ENCODE results near the gene KRTAP23-1. TPM values are rescaled to one million over a fixed set of nuclear protein-coding genes. Genes with fewer than 3 reads are reported as not detected.

Gene KRTAP23-1
- total and polyA plus RNA-seq, 9 donors = not detected

DNA sequence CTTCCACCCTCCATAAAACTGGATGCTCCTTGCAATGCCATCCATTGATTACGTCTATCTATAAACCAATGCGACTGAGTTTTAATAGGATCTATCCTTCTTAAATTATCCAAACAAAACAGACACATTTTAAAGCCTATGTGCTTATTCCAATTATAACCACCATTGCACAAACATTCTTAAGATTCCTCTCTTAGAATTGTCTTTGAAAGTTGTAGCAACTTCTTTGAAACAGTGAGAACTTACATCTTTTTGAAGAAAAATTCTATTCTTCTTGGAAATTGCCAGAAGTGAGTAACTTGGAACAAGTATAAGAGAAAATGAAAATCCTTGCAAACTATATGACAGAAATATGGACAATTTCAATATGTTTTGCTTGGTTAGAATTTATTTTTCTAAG lies 28.2 kb downstream of the KRTAP23-1 start, which contains the start of gene KRTAP26-1:
TSS of gene KRTAP26-1 (minus strand) at position 101 of the 400 bp plus-strand sequence. CDS start 280 bp downstream, outside the sequence.
- Histone ChIP-seq H3K9me3 (no peaks in the 10 kb centered on the region), H3K27ac (no peak within 1 kb of the TSS), H3K4me3 (no peak within 1 kb of the TSS), H3K4me1 (ENCODE audit: insufficient read depth) (no peaks in the 10 kb centered on the region), H3K36me3 (no peaks in the 10 kb centered on the region), H3K27me3 (no peaks in the 10 kb centered on the region)
- DNase-seq = no peak
- intact Hi-C loops (cut with DNase I) = no loop called here
- TF ChIP-seq, protein P1, sequence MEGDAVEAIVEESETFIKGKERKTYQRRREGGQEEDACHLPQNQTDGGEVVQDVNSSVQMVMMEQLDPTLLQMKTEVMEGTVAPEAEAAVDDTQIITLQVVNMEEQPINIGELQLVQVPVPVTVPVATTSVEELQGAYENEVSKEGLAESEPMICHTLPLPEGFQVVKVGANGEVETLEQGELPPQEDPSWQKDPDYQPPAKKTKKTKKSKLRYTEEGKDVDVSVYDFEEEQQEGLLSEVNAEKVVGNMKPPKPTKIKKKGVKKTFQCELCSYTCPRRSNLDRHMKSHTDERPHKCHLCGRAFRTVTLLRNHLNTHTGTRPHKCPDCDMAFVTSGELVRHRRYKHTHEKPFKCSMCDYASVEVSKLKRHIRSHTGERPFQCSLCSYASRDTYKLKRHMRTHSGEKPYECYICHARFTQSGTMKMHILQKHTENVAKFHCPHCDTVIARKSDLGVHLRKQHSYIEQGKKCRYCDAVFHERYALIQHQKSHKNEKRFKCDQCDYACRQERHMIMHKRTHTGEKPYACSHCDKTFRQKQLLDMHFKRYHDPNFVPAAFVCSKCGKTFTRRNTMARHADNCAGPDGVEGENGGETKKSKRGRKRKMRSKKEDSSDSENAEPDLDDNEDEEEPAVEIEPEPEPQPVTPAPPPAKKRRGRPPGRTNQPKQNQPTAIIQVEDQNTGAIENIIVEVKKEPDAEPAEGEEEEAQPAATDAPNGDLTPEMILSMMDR (IDR thresholded peaks at IDR 0.05) = no peak
- no peak for TF ChIP-seq POLR2A (IDR thresholded peaks at IDR 0.05)
- TF ChIP-seq EP300 (IDR thresholded peaks at IDR 0.05) = no peak
- 81 to 89% (median 82%) methylated on average over 2 of the region's 2 CpGs for WGBS, 3 donors

DNA sequence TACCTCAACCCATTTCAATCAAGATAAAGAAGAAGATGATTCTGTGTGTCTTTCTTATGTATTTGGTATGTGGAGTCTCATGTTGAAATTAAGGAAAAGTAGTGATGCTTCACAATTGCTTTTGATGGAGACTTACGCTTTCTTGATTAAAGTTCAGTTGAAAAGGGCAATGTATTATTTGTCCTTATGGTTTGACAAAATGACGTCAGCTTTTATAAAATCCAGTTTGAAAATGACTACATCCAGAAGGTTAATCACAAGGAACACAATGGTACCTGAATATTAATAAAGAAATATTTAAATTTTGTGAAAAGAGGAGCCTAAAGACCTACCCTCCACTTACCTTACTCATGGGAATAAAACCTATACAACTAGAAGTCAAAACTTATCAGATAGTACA lies 32.7 kb downstream of the KRTAP23-1 start:
- no peak for TF ChIP-seq POLR2A (IDR thresholded peaks at IDR 0.05)
- no peak for TF ChIP-seq EP300 (IDR thresholded peaks at IDR 0.05)
- TF ChIP-seq, protein P1 (IDR thresholded peaks at IDR 0.05) = no peak
- 89 to 96% (median 93%) methylated on average over 2 of the region's 2 CpGs for WGBS, 3 donors

DNA sequence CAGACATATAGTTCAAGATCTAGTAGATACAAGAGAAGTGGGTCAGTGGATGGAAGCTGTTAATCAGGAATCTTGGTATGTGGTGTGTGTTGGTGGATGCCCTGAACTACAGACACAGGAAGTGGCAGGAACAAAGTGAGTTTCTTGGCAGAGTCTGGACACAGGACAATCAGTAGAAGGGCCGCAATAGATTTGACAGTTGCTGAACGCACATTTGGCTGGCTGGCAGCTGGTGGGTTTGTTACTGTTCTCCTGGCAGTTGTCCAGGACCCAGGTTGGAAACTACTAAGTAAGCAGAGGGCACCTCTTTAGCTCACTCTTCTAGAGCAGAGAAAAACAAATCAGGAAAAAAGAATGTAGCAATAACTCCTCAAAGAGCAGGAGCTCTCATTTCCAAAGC lies 41.5 kb downstream of the KRTAP23-1 start:
- H3K4me3 ChIP-seq = no peak overlapping the region
- H3K27ac ChIP-seq = no peak overlapping the region
- 32 to 50% (median 37%) methylated on average over 2 of the region's 2 CpGs for WGBS, 3 donors
- no peaks in the 10 kb centered on the region for H3K9me3 ChIP-seq
- H3K27me3 ChIP-seq = no peaks in the 10 kb centered on the region
- TF ChIP-seq, protein P1 (IDR thresholded peaks at IDR 0.05) = no peak
- TF ChIP-seq EP300 (IDR thresholded peaks at IDR 0.05) (no peak), POLR2A (IDR thresholded peaks at IDR 0.05) (no peak)
- intact Hi-C loops (cut with DNase I) = no loop called here
- no peaks in the 10 kb centered on the region for H3K36me3 ChIP-seq
- no peaks in the 10 kb centered on the region for H3K4me1 ChIP-seq (ENCODE audit: insufficient read depth)
- no peak for DNase-seq

More for the DNA sequence above, 32.7 kb downstream of the KRTAP23-1 start:
- no peak for DNase-seq
- Histone ChIP-seq H3K27ac (no peak overlapping the region), H3K4me3 (no peak overlapping the region), H3K27me3 (no peaks in the 10 kb centered on the region), H3K4me1 (ENCODE audit: insufficient read depth) (no peaks in the 10 kb centered on the region), H3K36me3 (no peaks in the 10 kb centered on the region), H3K9me3 (no peaks in the 10 kb centered on the region)
- intact Hi-C loops (cut with DNase I) = no loop called here

DNA sequence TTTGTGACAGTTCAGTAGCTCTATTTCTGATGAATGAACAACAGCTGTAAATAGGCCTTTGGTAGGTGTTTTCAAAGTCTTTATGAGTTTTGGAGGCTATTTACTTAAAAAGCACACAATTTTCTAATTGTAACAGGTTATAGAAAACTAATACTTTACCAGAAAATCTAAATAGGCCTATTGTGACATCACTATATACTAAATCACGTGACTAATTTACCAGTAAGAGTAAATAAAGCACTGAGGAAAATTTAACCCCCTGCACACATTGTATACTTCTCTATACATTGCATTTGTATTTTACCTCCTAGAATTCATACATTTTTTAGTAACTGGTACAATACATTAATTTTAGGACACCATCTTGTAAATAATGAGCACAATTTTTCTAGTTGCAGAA lies 43.3 kb downstream of the KRTAP23-1 start:
- no peak for DNase-seq
- H3K4me3 ChIP-seq = no peak overlapping the region
- H3K27me3 ChIP-seq = no peaks in the 10 kb centered on the region
- TF ChIP-seq, protein P1 (IDR thresholded peaks at IDR 0.05) = no peak
- TF ChIP-seq EP300 (IDR thresholded peaks at IDR 0.05) (no peak), POLR2A (IDR thresholded peaks at IDR 0.05) (no peak)
- H3K36me3 ChIP-seq = no peaks in the 10 kb centered on the region
- intact Hi-C loops (cut with DNase I) = no loop called here
- no peak overlapping the region for H3K27ac ChIP-seq
- 33 to 43% (median 33%) methylated on average over 1 of the region's 1 CpG for WGBS, 3 donors
- no peaks in the 10 kb centered on the region for H3K9me3 ChIP-seq
- H3K4me1 ChIP-seq (ENCODE audit: insufficient read depth) = no peaks in the 10 kb centered on the region

Small RNA genes within 50 kb of the gene (microRNA-seq; reads per million reads assigned to microRNA genes)
- gene MIR4327 = 0 reads per million in 3 donors

Small RNA genes within 50 kb of the gene (small RNA-seq; reads per million reads assigned to genes)
- gene KRTAP23-1 = not detected
- not detected for gene MIR4327

Other genes starting within 250 kb of the KRTAP23-1 start
- not detected for gene CLDN17, start 181.8 kb downstream of the KRTAP23-1 start, total RNA-seq
- not detected for gene CLDN17, start 181.8 kb downstream of the KRTAP23-1 start, polyA plus RNA-seq
- gene CLDN8, start 132.5 kb downstream of the KRTAP23-1 start, total RNA-seq = 1 to 10 TPM in 1 of 7 donors, under 1 TPM in 1, not detected in 5; 0.10 to 2.2 TPM
- gene CLDN8, start 132.5 kb downstream of the KRTAP23-1 start, polyA plus RNA-seq = not detected
- gene KRTAP24-1, start 65.7 kb downstream of the KRTAP23-1 start, total RNA-seq = not detected
- gene KRTAP24-1, start 65.7 kb downstream of the KRTAP23-1 start, polyA plus RNA-seq = not detected
- not detected for gene KRTAP25-1, start 59.1 kb downstream of the KRTAP23-1 start, total RNA-seq
- not detected for gene KRTAP25-1, start 59.1 kb downstream of the KRTAP23-1 start, polyA plus RNA-seq
- gene KRTAP26-1, start 28.3 kb downstream of the KRTAP23-1 start, total RNA-seq = not detected
- not detected for gene KRTAP26-1, start 28.3 kb downstream of the KRTAP23-1 start, polyA plus RNA-seq
- not detected for gene KRTAP27-1, start 10.9 kb downstream of the KRTAP23-1 start, total RNA-seq
- not detected for gene KRTAP27-1, start 10.9 kb downstream of the KRTAP23-1 start, polyA plus RNA-seq
- not detected for gene KRTAP13-2, start 23.7 kb upstream of the KRTAP23-1 start, total RNA-seq
- not detected for gene KRTAP13-2, start 23.7 kb upstream of the KRTAP23-1 start, polyA plus RNA-seq
- not detected for gene KRTAP13-1, start 47.4 kb upstream of the KRTAP23-1 start, total RNA-seq
- gene KRTAP13-1, start 47.4 kb upstream of the KRTAP23-1 start, polyA plus RNA-seq = not detected
- gene KRTAP13-3, start 77.3 kb upstream of the KRTAP23-1 start, total RNA-seq = not detected
- gene KRTAP13-3, start 77.3 kb upstream of the KRTAP23-1 start, polyA plus RNA-seq = not detected
- not detected for gene KRTAP13-4, start 81.6 kb upstream of the KRTAP23-1 start, total RNA-seq
- gene KRTAP13-4, start 81.6 kb upstream of the KRTAP23-1 start, polyA plus RNA-seq = not detected
- not detected for gene KRTAP15-1, start 91.7 kb upstream of the KRTAP23-1 start, total RNA-seq
- gene KRTAP15-1, start 91.7 kb upstream of the KRTAP23-1 start, polyA plus RNA-seq = not detected
- gene KRTAP19-1, start 131.8 kb upstream of the KRTAP23-1 start, total RNA-seq = not detected
- not detected for gene KRTAP19-1, start 131.8 kb upstream of the KRTAP23-1 start, polyA plus RNA-seq
- not detected for gene KRTAP19-2, start 138.8 kb upstream of the KRTAP23-1 start, total RNA-seq
- gene KRTAP19-2, start 138.8 kb upstream of the KRTAP23-1 start, polyA plus RNA-seq = not detected
- gene KRTAP19-3, start 143.4 kb upstream of the KRTAP23-1 start, total RNA-seq = not detected
- not detected for gene KRTAP19-3, start 143.4 kb upstream of the KRTAP23-1 start, polyA plus RNA-seq
- gene KRTAP19-4, start 148.6 kb upstream of the KRTAP23-1 start, total RNA-seq = not detected
- gene KRTAP19-4, start 148.6 kb upstream of the KRTAP23-1 start, polyA plus RNA-seq = not detected
- not detected for gene KRTAP19-5, start 153.5 kb upstream of the KRTAP23-1 start, total RNA-seq
- gene KRTAP19-5, start 153.5 kb upstream of the KRTAP23-1 start, polyA plus RNA-seq = not detected
- not detected for gene KRTAP19-6, start 193.3 kb upstream of the KRTAP23-1 start, total RNA-seq
- gene KRTAP19-6, start 193.3 kb upstream of the KRTAP23-1 start, polyA plus RNA-seq = not detected
- not detected for gene KRTAP19-7, start 212.7 kb upstream of the KRTAP23-1 start, total RNA-seq
- not detected for gene KRTAP19-7, start 212.7 kb upstream of the KRTAP23-1 start, polyA plus RNA-seq
- gene KRTAP22-2, start 241.8 kb upstream of the KRTAP23-1 start, total RNA-seq = not detected
- not detected for gene KRTAP22-2, start 241.8 kb upstream of the KRTAP23-1 start, polyA plus RNA-seq
- gene KRTAP6-3, start 243.8 kb upstream of the KRTAP23-1 start, total RNA-seq = not detected
- not detected for gene KRTAP6-3, start 243.8 kb upstream of the KRTAP23-1 start, polyA plus RNA-seq